HepG2 (cell line): ENCODE results near the gene FAM83G. TPM values are rescaled to one million over a fixed set of nuclear protein-coding genes. Genes with fewer than 3 reads are reported as not detected.
A peak's percentile ranks its signal among the peaks of the same experiment; 100 is the strongest.

Experiments
- CENPX ChIP-seq: sonication (generic); formaldehyde crosslinking; IDR thresholded peaks from 2 replicates; pipeline ENCODE4 v1.9.0; 2021; ENCODE audit warnings: mild to moderate bottlenecking, missing genetic modification reagents, moderate library complexity
- ELF3 ChIP-seq: IDR thresholded peaks from 2 replicates; pipeline ENCODE4 v1.6.1; 2016; ENCODE audit warnings: missing genetic modification reagents, missing compliant biosample characterization
- GLI4 ChIP-seq: sonication (generic); formaldehyde crosslinking; IDR thresholded peaks from 2 replicates; pipeline ENCODE4 v1.5.1; 2020; ENCODE audit warnings: missing genetic modification reagents, mild to moderate bottlenecking, moderate library complexity, borderline replicate concordance
- HDAC2 ChIP-seq: sonication (generic); formaldehyde crosslinking; IDR thresholded peaks from 2 replicates; pipeline ENCODE4 v1.4.0; 2020; ENCODE audit warnings: missing genetic modification reagents
- NFKB2 ChIP-seq: sonication (generic); formaldehyde crosslinking; IDR thresholded peaks from 2 replicates; pipeline ENCODE4 v1.4.0; 2020; ENCODE audit warnings: missing genetic modification reagents, borderline replicate concordance
- PHF8 ChIP-seq: sonication (generic); formaldehyde crosslinking; IDR thresholded peaks from 2 replicates; pipeline ENCODE4 v1.5.0; 2020; ENCODE audit warnings: missing genetic modification reagents
- SALL2 ChIP-seq: sonication (generic); formaldehyde crosslinking; IDR thresholded peaks from 2 replicates; pipeline ENCODE4 v1.8.1; 2023; ENCODE audit warnings: mild to moderate bottlenecking, missing genetic modification reagents, inconsistent platforms
- SNAPC2 ChIP-seq: sonication (generic); formaldehyde crosslinking; IDR thresholded peaks from 2 replicates; pipeline ENCODE4 v1.8.1; 2022; ENCODE audit warnings: mild to moderate bottlenecking, missing genetic modification reagents
- TBX2 ChIP-seq: sonication (generic); formaldehyde crosslinking; IDR thresholded peaks from 2 replicates; pipeline ENCODE4 v1.5.0; 2020; ENCODE audit warnings: missing genetic modification reagents, mild to moderate bottlenecking, borderline replicate concordance
- ZFY ChIP-seq: sonication (generic); formaldehyde crosslinking; IDR thresholded peaks from 2 replicates; pipeline ENCODE4 v1.4.0; 2020; ENCODE audit warnings: missing genetic modification reagents
- ZNF224 ChIP-seq: sonication (generic); formaldehyde crosslinking; IDR thresholded peaks from 2 replicates; pipeline ENCODE4 v1.5.0; 2020; ENCODE audit warnings: mild to moderate bottlenecking, missing genetic modification reagents
- ZNF598 ChIP-seq: sonication (generic); formaldehyde crosslinking; IDR thresholded peaks from 2 replicates; pipeline ENCODE4 v1.5.1; 2020; ENCODE audit warnings: mild to moderate bottlenecking, missing genetic modification reagents, borderline replicate concordance
- ZSCAN9 ChIP-seq: IDR thresholded peaks from 2 replicates; pipeline ENCODE4 v1.6.1; 2016; ENCODE audit warnings: borderline replicate concordance
- polyA plus RNA-seq, 8 experiments: library from polyadenylated mRNA; depleted of rRNA in 3 of 8; stranded (reverse) in 7 of 8; unstranded in 1 of 8; fragments of >200 nt; fragmentation: Illumina TruSeq in 4 of 8; extraction: Trizol in 4 of 8; gene quantifications; 2 replicates each; pipeline versions ENCODE4 v1.2.1 to v1.2.3, GENCODE V29; 2011 to 2016; ENCODE audit warnings: low read depth in 4 of 8, missing spikeins in 1 of 8, mixed read lengths in 1 of 8; ENCODE audit not compliant: insufficient read depth in 1 of 8
- total RNA-seq, 5 experiments: library from RNA; depleted of rRNA; stranded (reverse); fragments of >200 nt; fragmentation: Illumina TruSeq; extraction: Trizol; gene quantifications; 2 replicates each; pipeline ENCODE4 v1.2.3, GENCODE V29; 2016; ENCODE audit warnings: low read depth in 1 of 5
- TF ChIP-seq, protein P1 (sequence below): sonication (generic); formaldehyde crosslinking; conservative IDR thresholded peaks from 2 replicates; pipeline ENCODE4 v1.4.0; 2020; ENCODE audit warnings: missing genetic modification reagents
- TF ChIP-seq, protein P2 (sequence below): sonication (generic); formaldehyde crosslinking; IDR thresholded peaks from 2 replicates; pipeline ENCODE4 v1.4.0; 2020; ENCODE audit warnings: missing genetic modification reagents, borderline replicate concordance
- TF ChIP-seq, protein P3 (sequence below): sonication (generic); formaldehyde crosslinking; IDR thresholded peaks from 2 replicates; pipeline ENCODE4 v1.4.0; 2020; ENCODE audit warnings: missing genetic modification reagents
- TF ChIP-seq, protein P4 (sequence below), 2 experiments: IDR thresholded peaks; 2 replicates each; pipeline ENCODE4 v1.6.1; 2011 to 2012; ENCODE audit warnings: low read length in 2 of 2, borderline replicate concordance in 1 of 2, low read depth in 1 of 2, mild to moderate bottlenecking in 1 of 2, moderate library complexity in 1 of 2
- TF ChIP-seq, protein P5 (sequence below): sonication (generic); formaldehyde crosslinking; IDR thresholded peaks from 2 replicates; pipeline ENCODE4 v1.8.1; 2023; ENCODE audit warnings: missing genetic modification reagents, mild to moderate bottlenecking, borderline replicate concordance

The FAM83G gene
- total and polyA plus RNA-seq, 2 of the 13 experiments (the other 11 are each of a cell fraction or from before 2014, with no cell fraction given) = 13.7 to 18.6 TPM

DNA sequence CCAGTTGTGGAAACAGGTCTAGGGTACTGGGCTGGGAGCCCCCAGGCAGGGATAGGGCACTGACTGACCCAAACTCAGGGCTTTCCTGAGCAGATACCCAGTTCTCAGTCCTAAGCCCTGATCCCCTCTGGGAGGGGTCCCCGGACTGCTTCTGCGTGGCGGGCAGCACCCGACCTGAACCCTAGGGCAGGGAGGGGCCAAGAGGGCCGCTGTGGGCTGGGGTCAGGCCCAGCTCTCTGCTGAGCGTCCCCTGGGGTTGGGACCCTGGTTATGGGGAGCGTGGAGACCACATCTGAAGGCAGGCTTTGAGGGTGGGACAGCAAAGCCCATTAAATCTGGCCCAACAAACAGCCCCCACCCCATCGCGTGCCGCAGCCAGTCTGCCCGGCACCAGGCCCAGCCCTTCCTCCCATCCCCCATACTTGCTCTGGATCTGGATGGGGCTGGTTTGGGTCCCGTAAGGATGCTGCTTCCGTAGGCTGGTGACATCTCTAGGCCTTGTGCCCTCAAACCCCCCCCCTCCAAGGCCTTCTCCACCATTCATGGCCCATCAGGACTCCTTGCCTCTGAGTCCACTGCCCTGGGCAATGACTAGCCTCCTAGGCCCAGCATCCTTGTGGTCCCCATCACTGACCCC is 691 bp upstream of the FAM83G start (continued):
- TF ChIP-seq PHF8 (CRISPR knock-in tag) (peak; percentile 42; the same call in 1 of the 2 replicates), GLI4 (CRISPR knock-in tag) (0 out of 2 replicates have a peak, but pooled peaks have one; percentile 59), TBX2 (CRISPR knock-in tag) (no peak), ELF3 (CRISPR knock-in tag) (no peak), ZFY (CRISPR knock-in tag) (peak; percentile 51), NFKB2 (CRISPR knock-in tag) (peak; percentile 28; the same call in 1 of the 2 replicates), ZNF598 (CRISPR knock-in tag) (0 out of 2 replicates have a peak, but pooled peaks have one; percentile 32), SALL2 (CRISPR knock-in tag) (no peak), SNAPC2 (CRISPR knock-in tag) (no peak), HDAC2 (CRISPR knock-in tag) (no peak), ZNF224 (CRISPR knock-in tag) (no peak), ZSCAN9 (CRISPR knock-in tag) (no peak), CENPX (no peak)
- TF ChIP-seq, protein P1, sequence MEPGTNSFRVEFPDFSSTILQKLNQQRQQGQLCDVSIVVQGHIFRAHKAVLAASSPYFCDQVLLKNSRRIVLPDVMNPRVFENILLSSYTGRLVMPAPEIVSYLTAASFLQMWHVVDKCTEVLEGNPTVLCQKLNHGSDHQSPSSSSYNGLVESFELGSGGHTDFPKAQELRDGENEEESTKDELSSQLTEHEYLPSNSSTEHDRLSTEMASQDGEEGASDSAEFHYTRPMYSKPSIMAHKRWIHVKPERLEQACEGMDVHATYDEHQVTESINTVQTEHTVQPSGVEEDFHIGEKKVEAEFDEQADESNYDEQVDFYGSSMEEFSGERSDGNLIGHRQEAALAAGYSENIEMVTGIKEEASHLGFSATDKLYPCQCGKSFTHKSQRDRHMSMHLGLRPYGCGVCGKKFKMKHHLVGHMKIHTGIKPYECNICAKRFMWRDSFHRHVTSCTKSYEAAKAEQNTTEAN = peak; percentile 53; the same call in 1 of the 2 replicates
- TF ChIP-seq, protein P2, sequence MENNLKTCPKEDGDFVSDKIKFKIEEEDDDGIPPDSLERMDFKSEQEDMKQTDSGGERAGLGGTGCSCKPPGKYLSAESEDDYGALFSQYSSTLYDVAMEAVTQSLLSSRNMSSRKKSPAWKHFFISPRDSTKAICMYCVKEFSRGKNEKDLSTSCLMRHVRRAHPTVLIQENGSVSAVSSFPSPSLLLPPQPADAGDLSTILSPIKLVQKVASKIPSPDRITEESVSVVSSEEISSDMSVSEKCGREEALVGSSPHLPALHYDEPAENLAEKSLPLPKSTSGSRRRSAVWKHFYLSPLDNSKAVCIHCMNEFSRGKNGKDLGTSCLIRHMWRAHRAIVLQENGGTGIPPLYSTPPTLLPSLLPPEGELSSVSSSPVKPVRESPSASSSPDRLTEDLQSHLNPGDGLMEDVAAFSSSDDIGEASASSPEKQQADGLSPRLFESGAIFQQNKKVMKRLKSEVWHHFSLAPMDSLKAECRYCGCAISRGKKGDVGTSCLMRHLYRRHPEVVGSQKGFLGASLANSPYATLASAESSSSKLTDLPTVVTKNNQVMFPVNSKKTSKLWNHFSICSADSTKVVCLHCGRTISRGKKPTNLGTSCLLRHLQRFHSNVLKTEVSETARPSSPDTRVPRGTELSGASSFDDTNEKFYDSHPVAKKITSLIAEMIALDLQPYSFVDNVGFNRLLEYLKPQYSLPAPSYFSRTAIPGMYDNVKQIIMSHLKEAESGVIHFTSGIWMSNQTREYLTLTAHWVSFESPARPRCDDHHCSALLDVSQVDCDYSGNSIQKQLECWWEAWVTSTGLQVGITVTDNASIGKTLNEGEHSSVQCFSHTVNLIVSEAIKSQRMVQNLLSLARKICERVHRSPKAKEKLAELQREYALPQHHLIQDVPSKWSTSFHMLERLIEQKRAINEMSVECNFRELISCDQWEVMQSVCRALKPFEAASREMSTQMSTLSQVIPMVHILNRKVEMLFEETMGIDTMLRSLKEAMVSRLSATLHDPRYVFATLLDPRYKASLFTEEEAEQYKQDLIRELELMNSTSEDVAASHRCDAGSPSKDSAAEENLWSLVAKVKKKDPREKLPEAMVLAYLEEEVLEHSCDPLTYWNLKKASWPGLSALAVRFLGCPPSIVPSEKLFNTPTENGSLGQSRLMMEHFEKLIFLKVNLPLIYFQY (CRISPR knock-in tag) = 0 out of 2 replicates have a peak, but pooled peaks have one; percentile 33
- TF ChIP-seq, protein P3, sequence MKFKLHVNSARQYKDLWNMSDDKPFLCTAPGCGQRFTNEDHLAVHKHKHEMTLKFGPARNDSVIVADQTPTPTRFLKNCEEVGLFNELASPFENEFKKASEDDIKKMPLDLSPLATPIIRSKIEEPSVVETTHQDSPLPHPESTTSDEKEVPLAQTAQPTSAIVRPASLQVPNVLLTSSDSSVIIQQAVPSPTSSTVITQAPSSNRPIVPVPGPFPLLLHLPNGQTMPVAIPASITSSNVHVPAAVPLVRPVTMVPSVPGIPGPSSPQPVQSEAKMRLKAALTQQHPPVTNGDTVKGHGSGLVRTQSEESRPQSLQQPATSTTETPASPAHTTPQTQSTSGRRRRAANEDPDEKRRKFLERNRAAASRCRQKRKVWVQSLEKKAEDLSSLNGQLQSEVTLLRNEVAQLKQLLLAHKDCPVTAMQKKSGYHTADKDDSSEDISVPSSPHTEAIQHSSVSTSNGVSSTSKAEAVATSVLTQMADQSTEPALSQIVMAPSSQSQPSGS (CRISPR knock-in tag) = no peak
- TF ChIP-seq, protein P4, sequence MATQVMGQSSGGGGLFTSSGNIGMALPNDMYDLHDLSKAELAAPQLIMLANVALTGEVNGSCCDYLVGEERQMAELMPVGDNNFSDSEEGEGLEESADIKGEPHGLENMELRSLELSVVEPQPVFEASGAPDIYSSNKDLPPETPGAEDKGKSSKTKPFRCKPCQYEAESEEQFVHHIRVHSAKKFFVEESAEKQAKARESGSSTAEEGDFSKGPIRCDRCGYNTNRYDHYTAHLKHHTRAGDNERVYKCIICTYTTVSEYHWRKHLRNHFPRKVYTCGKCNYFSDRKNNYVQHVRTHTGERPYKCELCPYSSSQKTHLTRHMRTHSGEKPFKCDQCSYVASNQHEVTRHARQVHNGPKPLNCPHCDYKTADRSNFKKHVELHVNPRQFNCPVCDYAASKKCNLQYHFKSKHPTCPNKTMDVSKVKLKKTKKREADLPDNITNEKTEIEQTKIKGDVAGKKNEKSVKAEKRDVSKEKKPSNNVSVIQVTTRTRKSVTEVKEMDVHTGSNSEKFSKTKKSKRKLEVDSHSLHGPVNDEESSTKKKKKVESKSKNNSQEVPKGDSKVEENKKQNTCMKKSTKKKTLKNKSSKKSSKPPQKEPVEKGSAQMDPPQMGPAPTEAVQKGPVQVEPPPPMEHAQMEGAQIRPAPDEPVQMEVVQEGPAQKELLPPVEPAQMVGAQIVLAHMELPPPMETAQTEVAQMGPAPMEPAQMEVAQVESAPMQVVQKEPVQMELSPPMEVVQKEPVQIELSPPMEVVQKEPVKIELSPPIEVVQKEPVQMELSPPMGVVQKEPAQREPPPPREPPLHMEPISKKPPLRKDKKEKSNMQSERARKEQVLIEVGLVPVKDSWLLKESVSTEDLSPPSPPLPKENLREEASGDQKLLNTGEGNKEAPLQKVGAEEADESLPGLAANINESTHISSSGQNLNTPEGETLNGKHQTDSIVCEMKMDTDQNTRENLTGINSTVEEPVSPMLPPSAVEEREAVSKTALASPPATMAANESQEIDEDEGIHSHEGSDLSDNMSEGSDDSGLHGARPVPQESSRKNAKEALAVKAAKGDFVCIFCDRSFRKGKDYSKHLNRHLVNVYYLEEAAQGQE (IDR thresholded peaks at IDR 0.05; ENCODE audit: borderline replicate concordance in 1 of 2, low read depth in 1 of 2, low read length in 2 of 2) = no peak
- TF ChIP-seq, protein P5, sequence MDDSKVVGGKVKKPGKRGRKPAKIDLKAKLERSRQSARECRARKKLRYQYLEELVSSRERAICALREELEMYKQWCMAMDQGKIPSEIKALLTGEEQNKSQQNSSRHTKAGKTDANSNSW (CRISPR knock-in tag) = 0 out of 2 replicates have a peak, but pooled peaks have one; percentile 43
